ENCODE measurements around the gene TBC1D1.
"Not testable (repeated sequence)": the region's sequence is repeated elsewhere in the genome, so short reads cannot be mapped to it uniquely, and the experiment has no call there.

The TBC1D1 gene

GRCh38 chr4:37891260-37892159 lies 626 bp downstream of the TBC1D1 start:
- peak; percentile 45 for DNase-seq

- DNase-seq, result peak; percentile 66
Observed at GRCh38 chr4:37892641-37893040, 1.8 kb downstream of the TBC1D1 start.

GRCh38 chr4:37893164-37893563 lies 2.3 kb downstream of the TBC1D1 start:
- no peak for DNase-seq

GRCh38 chr4:37895271-37895670 lies 4.4 kb downstream of the TBC1D1 start:
- DNase-seq, result no peak

- no peak for DNase-seq
Observed at GRCh38 chr4:37896206-37896860, 5.4 kb downstream of the TBC1D1 start.

- no peak for DNase-seq
Observed at GRCh38 chr4:37902212-37902611, 11.3 kb downstream of the TBC1D1 start.

GRCh38 chr4:37902738-37903693 lies 12.1 kb downstream of the TBC1D1 start:
- no peak for DNase-seq

- no peak for DNase-seq
Observed at GRCh38 chr4:37903901-37904300, 13.0 kb downstream of the TBC1D1 start.

GRCh38 chr4:37904824-37905223 lies 13.9 kb downstream of the TBC1D1 start:
- DNase-seq, result no peak

GRCh38 chr4:37905533-37906169 lies 14.8 kb downstream of the TBC1D1 start:
- DNase-seq, result no peak

- no peak for DNase-seq
Observed at GRCh38 chr4:37908488-37909331, 17.8 kb downstream of the TBC1D1 start.

GRCh38 chr4:37909332-37910090 lies 18.6 kb downstream of the TBC1D1 start:
- no peak for DNase-seq

- no peak for DNase-seq
Observed at GRCh38 chr4:37910091-37910486, 19.2 kb downstream of the TBC1D1 start.

- DNase-seq, result no peak
Observed at GRCh38 chr4:37914539-37914938, 23.7 kb downstream of the TBC1D1 start.

- DNase-seq, result no peak
Observed at GRCh38 chr4:37917388-37917787, 26.5 kb downstream of the TBC1D1 start.

GRCh38 chr4:37918653-37919052 lies 27.8 kb downstream of the TBC1D1 start:
- DNase-seq, result no peak

GRCh38 chr4:37922328-37922727 lies 31.4 kb downstream of the TBC1D1 start:
- DNase-seq, result no peak

GRCh38 chr4:37923089-37923488 lies 32.2 kb downstream of the TBC1D1 start:
- not testable (repeated sequence) for DNase-seq

- no peak for DNase-seq
Observed at GRCh38 chr4:37924946-37925345, 34.1 kb downstream of the TBC1D1 start.

- DNase-seq, result no peak
Observed at GRCh38 chr4:37927434-37927833, 36.5 kb downstream of the TBC1D1 start.
